GM12878 (cell line): ENCODE data around the gene CD9. TPM values are rescaled to one million over a fixed set of nuclear protein-coding genes. Genes with fewer than 3 reads are reported as not detected.

Experiments used
- ATAC-seq: fragments of 200-7000 bp; cut with Tn5 transposase; 3 replicates; pipeline ENCODE4 v1.9.1; 2020; ENCODE audit warnings: mild to moderate bottlenecking, moderate library complexity
- BruUV-seq: library from RNA; stranded (reverse); fragments of 400-500 nt; replicated peaks from 2 replicates; lab custom pipeline; 2021; lab: Mats Ljungman, UMichigan
- CTCF ChIA-PET: fragments of 300-600 bp; sonication (Branson Sonifier 250); formaldehyde crosslinking; extraction: SDS; loops from one replicate; lab custom pipeline; 2021; ENCODE audit warnings: inconsistent platforms; lab: Yijun Ruan, JAX
- POLR2A ChIA-PET: fragments of 350-600 bp; formaldehyde crosslinking; extraction: SDS; loops from one replicate; lab custom pipeline; 2021; ENCODE audit warnings: inconsistent platforms; lab: Charles Lee
- RAD21 ChIA-PET: fragments of 300-600 bp; sonication (Branson Sonifier 250); formaldehyde crosslinking; loops from one replicate; lab custom pipeline; 2023; ENCODE audit warnings: antibody characterized with exemption; ENCODE audit not compliant: unreplicated experiment; lab: Charles Lee
- SMC1A ChIA-PET: fragments of 300-600 bp; sonication (Branson Sonifier 250); formaldehyde crosslinking; loops from one replicate; lab custom pipeline; 2023; ENCODE audit not compliant: unreplicated experiment, uncharacterized antibody; lab: Charles Lee
- DNase-seq: peaks from one replicate; pipeline ENCODE4 v3.0.0-alpha.2; 2011; ENCODE audit warnings: low read depth, low spot score
- FAIRE-seq: peaks from 3 replicates; lab custom pipeline; 2011; peaks lifted over from hg19 to GRCh38; lab: Jason Lieb, UNC
- H2AFZ ChIP-seq: 2 replicates; pipeline ENCODE4 v1.6.0; 2011; ENCODE audit warnings: low read depth, low read length, control low read depth; ENCODE audit not compliant: control insufficient read depth
- H3K27ac ChIP-seq: 2 replicates; pipeline ENCODE4 v1.5.1; 2011; ENCODE audit warnings: control low read depth; ENCODE audit not compliant: control insufficient read depth, insufficient read depth
- H3K27me3 ChIP-seq, 2 experiments: replicated peaks in 1 of 2; 2 replicates each; pipeline versions ENCODE4 v1.6.0 to v1.6.1; 2011; ENCODE audit warnings: low read length in 1 of 2; ENCODE audit not compliant: control insufficient read depth in 2 of 2, insufficient read depth in 2 of 2
- H3K36me3 ChIP-seq, 2 experiments: 2 replicates each; pipeline ENCODE4 v1.5.1; 2011; ENCODE audit warnings: low read length in 1 of 2; ENCODE audit not compliant: control insufficient read depth in 2 of 2, insufficient read depth in 2 of 2
- H3K4me1 ChIP-seq: 2 replicates; pipeline ENCODE4 v1.6.1; 2011; ENCODE audit warnings: mild to moderate bottlenecking, low read length, moderate library complexity, mixed read lengths; ENCODE audit not compliant: control insufficient read depth, insufficient read depth
- H3K4me2 ChIP-seq: 2 replicates; pipeline ENCODE4 v1.6.0; 2011; ENCODE audit warnings: control low read depth; ENCODE audit not compliant: control insufficient read depth, insufficient read depth
- H3K4me3 ChIP-seq: fragments of 200-600 bp; sonication (generic); 2 replicates; pipeline ENCODE4 v1.5.1; 2016
- H3K79me2 ChIP-seq: 2 replicates; pipeline ENCODE4 v1.6.0; 2011; ENCODE audit warnings: low read length; ENCODE audit not compliant: control insufficient read depth, insufficient read depth
- H3K9ac ChIP-seq: 2 replicates; pipeline ENCODE4 v1.8.0; 2011; ENCODE audit warnings: low read length, control low read depth, mixed read lengths; ENCODE audit not compliant: control insufficient read depth, insufficient read depth
- H3K9me3 ChIP-seq: replicated peaks from 3 replicates; pipeline ENCODE4 v1.5.1; 2011; ENCODE audit warnings: mild to moderate bottlenecking, low read length; ENCODE audit not compliant: control insufficient read depth, insufficient read depth
- H4K20me1 ChIP-seq: 2 replicates; pipeline ENCODE4 v1.6.0; 2011; ENCODE audit not compliant: control insufficient read depth, insufficient read depth
- CHD2 ChIP-seq: IDR thresholded peaks from 2 replicates; pipeline ENCODE4 v1.6.1; 2011; ENCODE audit warnings: low read depth, low read length, improper control_type of control experiment, borderline replicate concordance
- CHD4 ChIP-seq: fragments of 200-600 bp; sonication (generic); IDR thresholded peaks from 2 replicates; pipeline ENCODE4 v1.6.1; 2016; ENCODE audit warnings: mild to moderate bottlenecking
- FOS ChIP-seq: IDR thresholded peaks from 3 replicates; pipeline ENCODE4 v1.6.1; 2011; ENCODE audit warnings: borderline replicate concordance; ENCODE audit not compliant: insufficient read length; ENCODE audit errors: extremely low read depth
- GABPA ChIP-seq: IDR thresholded peaks from 2 replicates; pipeline ENCODE4 v1.6.1; 2014; ENCODE audit warnings: antibody characterized with exemption, low read depth, mild to moderate bottlenecking, inconsistent platforms
- HSF1 ChIP-seq: fragments of 150-350 bp; IDR thresholded peaks from 2 replicates; pipeline ENCODE4 v1.6.1; 2014; ENCODE audit warnings: mild to moderate bottlenecking, low read depth, low read length
- IRF3 ChIP-seq: fragments of 450-650 bp; IDR thresholded peaks from 2 replicates; pipeline ENCODE4 v1.6.1; 2014; ENCODE audit warnings: mild to moderate bottlenecking
- JUNB ChIP-seq: IDR thresholded peaks from 2 replicates; pipeline ENCODE4 v1.6.1; 2016; ENCODE audit warnings: antibody characterized with exemption, mild to moderate bottlenecking
- MLLT1 ChIP-seq: fragments of 450-650 bp; IDR thresholded peaks from 2 replicates; pipeline ENCODE4 v1.6.1; 2016; ENCODE audit warnings: mild to moderate bottlenecking
- NR2C1 ChIP-seq: fragments of 450-650 bp; IDR thresholded peaks from 2 replicates; pipeline ENCODE4 v1.6.1; 2017; ENCODE audit warnings: antibody characterized with exemption, mild to moderate bottlenecking, moderate library complexity
- SMAD1 ChIP-seq: fragments of 450-650 bp; IDR thresholded peaks from 2 replicates; pipeline ENCODE4 v1.6.1; 2018; ENCODE audit warnings: mild to moderate bottlenecking, low read depth; ENCODE audit not compliant: partially characterized antibody
- SPI1 ChIP-seq: IDR thresholded peaks from 2 replicates; pipeline ENCODE4 v1.6.1; 2011; ENCODE audit warnings: low read depth, mild to moderate bottlenecking, low read length, moderate library complexity, borderline replicate concordance; ENCODE audit not compliant: insufficient read depth
- SREBF2 ChIP-seq: IDR thresholded peaks from 2 replicates; pipeline ENCODE4 v1.6.1; 2012; ENCODE audit warnings: mild to moderate bottlenecking, low read length
- SRF ChIP-seq, 2 experiments: IDR thresholded peaks; 2 replicates each; pipeline ENCODE4 v1.6.1; 2011; ENCODE audit warnings: low read depth in 2 of 2, low read length in 2 of 2, mild to moderate bottlenecking in 1 of 2, moderate library complexity in 1 of 2
- YY1 ChIP-seq: IDR thresholded peaks from 2 replicates; pipeline ENCODE4 v1.6.1; 2011; ENCODE audit warnings: low read depth, mild to moderate bottlenecking, low read length
- ZBED1 ChIP-seq: IDR thresholded peaks from 2 replicates; pipeline ENCODE4 v1.6.1; 2016; ENCODE audit warnings: borderline replicate concordance
- ZBTB11 ChIP-seq: fragments of 450-650 bp; formaldehyde crosslinking; IDR thresholded peaks from 2 replicates; pipeline ENCODE4 v1.5.0; 2022; ENCODE audit warnings: mild to moderate bottlenecking, missing genetic modification characterization
- WGBS: methylation state at CpG from one replicate; pipeline ENCODE4 v1.1.6; 2016; ENCODE audit warnings: low lambda C conversion rate; ENCODE audit not compliant: insufficient replicate concordance, insufficient coverage; ENCODE audit errors: missing lambda C conversion rate; 5-methylcytosine and 5-hydroxymethylcytosine counted together
- in situ Hi-C: fragments of 300-500 bp; cut with MboI; formaldehyde crosslinking; loops from 9 replicates; pipeline ENCODE4 v1.14.3; 2018; ENCODE audit warnings: mixed read lengths
- intact Hi-C: fragments of 100-400 bp; cut with micrococcal nuclease; formaldehyde crosslinking; loops from one replicate; pipeline ENCODE4 v1.14.2; 2022; ENCODE audit not compliant: unreplicated experiment
- polyA plus RNA-seq, 11 experiments: library from polyadenylated mRNA; depleted of rRNA in 4 of 11; unstranded in 6 of 11; stranded (reverse) in 5 of 11; fragments of >200 nt; fragmentation: Nextera tagmentation in 4 of 11; fragmentation: Illumina TruSeq in 1 of 11; extraction: Ambion mirVana in 4 of 11; extraction: Trizol in 1 of 11; gene quantifications; 1 replicate in 1 of 11; 2 replicates in 10 of 11; pipeline versions ENCODE4 v1.2.1 to v1.2.3, GENCODE V29; 2011 to 2016; ENCODE audit warnings: inconsistent platforms in 2 of 11, missing spikeins in 2 of 11, low read depth in 1 of 11
- total RNA-seq, 4 experiments: library from RNA; depleted of rRNA in 3 of 4; stranded (reverse); fragments of >200 nt in 3 of 4; fragmentation: Illumina TruSeq in 1 of 4; extraction: Trizol in 1 of 4; gene quantifications; 2 replicates each; pipeline versions ENCODE4 v1.2.1 to v1.2.3, GENCODE V29; 2013 to 2021

CD9 gene
- total and polyA plus RNA-seq, 10 of the 15 experiments (the other 5 are each of a cell fraction or from before 2014, with no cell fraction given) = 4.8 to 29.9 (median 9.7) TPM

GRCh38 chr12:6205144-6205539, 4.9 kb downstream of the CD9 start (continued):
- TF ChIP-seq IRF3 (no peak), CHD2 (no peak), NR2C1 (no peak)

- no peak for FAIRE-seq
- in situ Hi-C loops = no loop called here
- no peak for ATAC-seq
- TF ChIP-seq ZBTB11 (CRISPR knock-in tag) = no peak
- TF ChIP-seq SRF (IDR thresholded peaks at IDR 0.05; ENCODE audit: low read depth in 2 of 2, low read length in 2 of 2) = no peak
- TF ChIP-seq SMAD1 = no peak
- no peak for TF ChIP-seq CHD4
- no peak for TF ChIP-seq SREBF2
- no peak for TF ChIP-seq HSF1
- TF ChIP-seq ZBED1 = no peak
- no peak for TF ChIP-seq SPI1
- no peak for TF ChIP-seq MLLT1
- no peak for TF ChIP-seq GABPA
- no peak for TF ChIP-seq JUNB
- no peak for TF ChIP-seq YY1
- TF ChIP-seq FOS = no peak
Observed at GRCh38 chr12:6205761-6206160, 5.6 kb downstream of the CD9 start.

More at GRCh38 chr12:6205761-6206160, 5.6 kb downstream of the CD9 start:
- WGBS = 50% methylated on average over 2 of the region's 2 CpGs
- H4K20me1 ChIP-seq = no peaks in the 10 kb centered on the region
- intact Hi-C loops = loop anchor here (2.0 kb wide), 1 partner anchor 25 kb away; no protein-coding TSS in a partner anchor
- ChIA-PET RAD21 (interaction anchor here (0.8 to 17.5 kb wide), 6 partner anchors 9 to 79 kb away, joined by 3 to 304 read pairs (median 6); no protein-coding TSS in a partner anchor), POLR2A (interaction anchor here (0.8 to 3.1 kb wide), 3 partner anchors 19 to 25 kb away, joined by 3 to 9 read pairs (median 3); no protein-coding TSS in a partner anchor), SMC1A (interaction anchor here (0.6 to 9.4 kb wide), 7 partner anchors 10 to 80 kb away, joined by 3 to 72 read pairs (median 6); no protein-coding TSS in a partner anchor), CTCF (interaction anchor here (1.0 to 21.0 kb wide), 6 partner anchors 10 to 80 kb away, joined by 3 to 401 read pairs (median 12); no protein-coding TSS in a partner anchor)
- no peak overlapping the region for H3K9ac ChIP-seq
- H3K79me2 ChIP-seq = no peaks in the 10 kb centered on the region
- H3K27me3 ChIP-seq = peaks cover under 1 to 10% of the 10 kb centered on the region in 2 experiments; a peak in 3 of 4 replicates
- no TSS peak for BruUV-seq
- H3K36me3 ChIP-seq = no peaks in the 10 kb centered on the region
- H3K4me2 ChIP-seq = no peak overlapping the region
- H3K4me3 ChIP-seq = no peak overlapping the region
- H3K27ac ChIP-seq = no peak overlapping the region
- no peak overlapping the region for H2AFZ ChIP-seq
- H3K9me3 ChIP-seq = no peaks in the 10 kb centered on the region
- DNase-seq = no peak
- H3K4me1 ChIP-seq = no peaks in the 10 kb centered on the region
